ENCODE results near the gene DET1. TPM values are rescaled to one million over a fixed set of nuclear protein-coding genes. Genes with fewer than 3 reads are reported as not detected.

Gene DET1
- total RNA-seq, 4 donors from 2014 or later: 4.0 to 6.6 (median 5.6) TPM

GRCh38 chr15:88580532-88580931 is 34.1 kb upstream of the DET1 start:
- Histone ChIP-seq H3K4me1 (no peaks in the 10 kb centered on the region), H3K4me3 (no peak overlapping the region), H3K27ac (replicated peaks in 1 of 4) (no peak overlapping the region), H3K36me3 (no peaks in the 10 kb centered on the region), H3K9me3 (peaks cover 0 to 7% (median 3%) of the 10 kb centered on the region in 4 donors), H3K27me3 (no peaks in the 10 kb centered on the region)
- intact Hi-C loops (cut with DNase I): no loop called here
- TF ChIP-seq POLR2AphosphoS5 (IDR thresholded peaks at IDR 0.05) (no peak), CTCF (IDR thresholded peaks at IDR 0.05) (no peak), EP300 (IDR thresholded peaks at IDR 0.05) (no peak), POLR2A (IDR thresholded peaks at IDR 0.05; ENCODE audit: low read depth) (no peak)
- 68% methylated on average over 4 of the region's 4 CpGs for WGBS
- DNase-seq (ENCODE audit: extremely low spot score): no peak

- H3K9me3 ChIP-seq: peaks cover 0 to 7% (median 3%) of the 10 kb centered on the region in 4 donors
- TF ChIP-seq CTCF (IDR thresholded peaks at IDR 0.05) (no peak), POLR2A (IDR thresholded peaks at IDR 0.05; ENCODE audit: low read depth) (no peak), EP300 (IDR thresholded peaks at IDR 0.05) (no peak), POLR2AphosphoS5 (IDR thresholded peaks at IDR 0.05) (no peak)
- H3K27me3 ChIP-seq: no peaks in the 10 kb centered on the region
- H3K27ac ChIP-seq (replicated peaks in 1 of 4): no peak overlapping the region
- 79% methylated on average over 3 of the region's 3 CpGs for WGBS
- intact Hi-C loops (cut with DNase I): no loop called here
- H3K4me3 ChIP-seq: no peak overlapping the region
- no peaks in the 10 kb centered on the region for H3K36me3 ChIP-seq
- H3K4me1 ChIP-seq: no peaks in the 10 kb centered on the region
- no peak for DNase-seq (ENCODE audit: extremely low spot score)
These were observed 32.8 kb upstream of the DET1 start for GRCh38 chr15:88579322-88579721.

- no peaks in the 10 kb centered on the region for H3K27me3 ChIP-seq
- H3K27ac ChIP-seq (replicated peaks in 1 of 4): no peak overlapping the region
- intact Hi-C loops (cut with DNase I): no loop called here
- no peaks in the 10 kb centered on the region for H3K9me3 ChIP-seq
- WGBS: 42% methylated on average over 7 of the region's 7 CpGs
- H3K4me1 ChIP-seq: peaks cover 0 to 8% (median 0%) of the 10 kb centered on the region in 4 donors
- no peak for DNase-seq (ENCODE audit: extremely low spot score)
- H3K4me3 ChIP-seq: no peak overlapping the region
- no peaks in the 10 kb centered on the region for H3K36me3 ChIP-seq
- no peak for TF ChIP-seq POLR2A (IDR thresholded peaks at IDR 0.05; ENCODE audit: low read depth)
- no peak for TF ChIP-seq EP300 (IDR thresholded peaks at IDR 0.05)
- TF ChIP-seq POLR2AphosphoS5 (IDR thresholded peaks at IDR 0.05): no peak
- no peak for TF ChIP-seq CTCF (IDR thresholded peaks at IDR 0.05)
These were observed 28.2 kb upstream of the DET1 start for GRCh38 chr15:88574655-88575054.

GRCh38 chr15:88574077-88574476 is 27.6 kb upstream of the DET1 start:
- TF ChIP-seq POLR2AphosphoS5 (IDR thresholded peaks at IDR 0.05) (no peak), CTCF (IDR thresholded peaks at IDR 0.05) (no peak), POLR2A (IDR thresholded peaks at IDR 0.05; ENCODE audit: low read depth) (no peak), EP300 (IDR thresholded peaks at IDR 0.05) (no peak)
- intact Hi-C loops (cut with DNase I): no loop called here
- no peak for DNase-seq (ENCODE audit: extremely low spot score)

GRCh38 chr15:88571852-88572259 is 25.4 kb upstream of the DET1 start:
- intact Hi-C loops (cut with DNase I): no loop called here
- WGBS: 52% methylated on average over 5 of the region's 5 CpGs
- H3K27me3 ChIP-seq: no peaks in the 10 kb centered on the region
- H3K9me3 ChIP-seq: no peaks in the 10 kb centered on the region
- H3K4me1 ChIP-seq: peaks cover 0 to 8% (median 0%) of the 10 kb centered on the region in 4 donors
- DNase-seq (ENCODE audit: extremely low spot score): no peak
- no peak overlapping the region for H3K27ac ChIP-seq (replicated peaks in 1 of 4)
- no peak for TF ChIP-seq POLR2A (IDR thresholded peaks at IDR 0.05; ENCODE audit: low read depth)
- no peak for TF ChIP-seq EP300 (IDR thresholded peaks at IDR 0.05)
- no peak for TF ChIP-seq CTCF (IDR thresholded peaks at IDR 0.05)
- no peak for TF ChIP-seq POLR2AphosphoS5 (IDR thresholded peaks at IDR 0.05)
- no peak overlapping the region for H3K4me3 ChIP-seq
- H3K36me3 ChIP-seq: no peaks in the 10 kb centered on the region

More at GRCh38 chr15:88574077-88574476, 27.6 kb upstream of the DET1 start:
- no peaks in the 10 kb centered on the region for H3K36me3 ChIP-seq
- H3K9me3 ChIP-seq: no peaks in the 10 kb centered on the region
- H3K4me3 ChIP-seq: no peak overlapping the region
- no peaks in the 10 kb centered on the region for H3K27me3 ChIP-seq
- WGBS: 38% methylated on average over 1 of the region's 1 CpG
- no peak overlapping the region for H3K27ac ChIP-seq (replicated peaks in 1 of 4)
- H3K4me1 ChIP-seq: peaks cover 0 to 8% (median 0%) of the 10 kb centered on the region in 4 donors
